Measurements from ENCODE around the gene LRRC31. TPM values are rescaled to one million over a fixed set of nuclear protein-coding genes. Genes with fewer than 3 reads are reported as not detected.

The LRRC31 gene
- total RNA-seq, 2 donors from 2014 or later: not detected

GRCh38 chr3:169825316-169825715 is 44.4 kb downstream of the LRRC31 start:
- Mint-ChIP-seq H3K36me3 (ENCODE audit: low read depth) (no peaks in the 10 kb centered on the region), H3K27ac (no peak overlapping the region), H3K4me1 (no peaks in the 10 kb centered on the region), H3K4me3 (no peak overlapping the region), H3K9me3 (no peaks in the 10 kb centered on the region), H3K27me3 (ENCODE audit: insufficient read depth) (peaks cover 3% of the 10 kb centered on the region)
- no peak overlapping the region for H3K9ac ChIP-seq (ENCODE audit: extremely low read depth, low read length, poor library complexity, severe bottlenecking)
- no peaks in the 10 kb centered on the region for H3K27me3 ChIP-seq (ENCODE audit: control insufficient read depth, insufficient read depth, low read length, poor library complexity, severe bottlenecking)
- H3K36me3 ChIP-seq (ENCODE audit: control insufficient read depth, insufficient read depth, low read length): no peaks in the 10 kb centered on the region
- no peak for DNase-seq
- no peak overlapping the region for H3K27ac ChIP-seq (ENCODE audit: low read depth, low read length)
- H3K4me3 ChIP-seq (ENCODE audit: low read length): no peak overlapping the region
- no peaks in the 10 kb centered on the region for H3K4me1 ChIP-seq (ENCODE audit: control insufficient read depth, insufficient read depth, low read length)
- WGBS, 2 experiments (ENCODE audit: insufficient coverage in 1 of 2, insufficient read length in 1 of 2): 87% methylated on average over 3 of the region's 3 CpGs
- no peak for TF ChIP-seq CTCF (conservative IDR thresholded peaks at IDR 0.05)
- H3K9me3 ChIP-seq (ENCODE audit: control insufficient read depth, low read length): no peaks in the 10 kb centered on the region

DNA sequence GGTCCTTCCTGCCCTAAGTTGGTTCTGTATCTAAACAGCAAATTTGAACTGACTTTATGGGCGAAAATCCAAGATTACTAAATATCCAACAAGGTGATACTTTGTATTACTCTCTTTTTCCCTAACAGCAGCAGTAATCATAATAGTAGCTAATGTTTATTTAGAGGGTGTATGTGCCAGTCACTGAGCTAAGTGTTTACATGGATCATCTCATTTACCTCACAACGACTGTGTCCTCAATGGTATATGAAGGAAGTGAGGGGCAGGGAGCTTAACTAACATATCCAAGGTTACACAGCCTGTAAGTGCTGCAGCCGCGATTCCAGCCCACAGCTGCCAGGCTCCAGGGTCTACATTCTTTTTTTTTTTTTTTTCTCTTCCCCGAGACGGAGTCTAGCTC is 46.8 kb downstream of the LRRC31 start:
- no peaks in the 10 kb centered on the region for H3K4me1 ChIP-seq (ENCODE audit: control insufficient read depth, insufficient read depth, low read length)
- Mint-ChIP-seq H3K4me1 (no peaks in the 10 kb centered on the region), H3K4me3 (no peak overlapping the region), H3K36me3 (ENCODE audit: low read depth) (no peaks in the 10 kb centered on the region), H3K9me3 (no peaks in the 10 kb centered on the region), H3K27me3 (ENCODE audit: insufficient read depth) (peaks cover 3% of the 10 kb centered on the region), H3K27ac (no peak overlapping the region)
- no peaks in the 10 kb centered on the region for H3K36me3 ChIP-seq (ENCODE audit: control insufficient read depth, insufficient read depth, low read length)
- H3K4me3 ChIP-seq (ENCODE audit: low read length): no peak overlapping the region
- H3K9ac ChIP-seq (ENCODE audit: extremely low read depth, low read length, poor library complexity, severe bottlenecking): no peak overlapping the region
- H3K27me3 ChIP-seq (ENCODE audit: control insufficient read depth, insufficient read depth, low read length, poor library complexity, severe bottlenecking): no peaks in the 10 kb centered on the region
- no peak overlapping the region for H3K27ac ChIP-seq (ENCODE audit: low read depth, low read length)
- no peak for TF ChIP-seq CTCF (conservative IDR thresholded peaks at IDR 0.05)
- DNase-seq: no peak
- no peaks in the 10 kb centered on the region for H3K9me3 ChIP-seq (ENCODE audit: control insufficient read depth, low read length)
- 83 to 85% methylated on average over 2 to 6 of the region's 6 CpGs for WGBS, 2 experiments (ENCODE audit: insufficient coverage in 1 of 2, insufficient read length in 1 of 2)

- H3K4me3 ChIP-seq (ENCODE audit: low read length): no peak overlapping the region
- 96 to 99% methylated on average over 10 to 20 of the region's 20 CpGs for WGBS, 2 experiments (ENCODE audit: insufficient coverage in 1 of 2, insufficient read length in 1 of 2)
- no peak for DNase-seq
- H3K36me3 Mint-ChIP-seq (ENCODE audit: low read depth): no peaks in the 10 kb centered on the region
- no peak overlapping the region for H3K27ac ChIP-seq (ENCODE audit: low read depth, low read length)
- H3K4me1 ChIP-seq (ENCODE audit: control insufficient read depth, insufficient read depth, low read length): no peaks in the 10 kb centered on the region
- no peaks in the 10 kb centered on the region for H3K9me3 ChIP-seq (ENCODE audit: control insufficient read depth, low read length)
- H3K9me3 Mint-ChIP-seq: no peaks in the 10 kb centered on the region
- no peaks in the 10 kb centered on the region for H3K36me3 ChIP-seq (ENCODE audit: control insufficient read depth, insufficient read depth, low read length)
- H3K9ac ChIP-seq (ENCODE audit: extremely low read depth, low read length, poor library complexity, severe bottlenecking): no peak overlapping the region
- no peaks in the 10 kb centered on the region for H3K4me1 Mint-ChIP-seq
- H3K4me3 Mint-ChIP-seq: no peak overlapping the region
- no peak for TF ChIP-seq CTCF (conservative IDR thresholded peaks at IDR 0.05)
- H3K27me3 ChIP-seq (ENCODE audit: control insufficient read depth, insufficient read depth, low read length, poor library complexity, severe bottlenecking): no peaks in the 10 kb centered on the region
- no peak overlapping the region for H3K27ac Mint-ChIP-seq
- H3K27me3 Mint-ChIP-seq (ENCODE audit: insufficient read depth): peaks cover 3% of the 10 kb centered on the region
These were observed 47.2 kb downstream of the LRRC31 start for GRCh38 chr3:169822540-169822939.

All from endodermal cell (in vitro differentiated cells).